GM21515 (cell line): ENCODE data around the gene JAKMIP3.
A peak's percentile ranks its signal among the peaks of the same experiment; 100 is the strongest.

Experiments
- ATAC-seq: cut with Tn5 transposase; IDR thresholded peaks from one replicate; pipeline ENCODE4 v1.9.1; 2021; ENCODE audit not compliant: unreplicated experiment

Gene JAKMIP3

GRCh38 chr10:132065491-132066105 is at the start of gene JAKMIP3:
Gene JAKMIP3 (plus strand): TSS chr10:132065946. CDS start chr10:132104809, 38,863 bp downstream.
- ATAC-seq: no peak

- ATAC-seq: no peak
Observed at GRCh38 chr10:132016514-132016913, 49.2 kb upstream of the JAKMIP3 start.

GRCh38 chr10:132018446-132018845 is 47.3 kb upstream of the JAKMIP3 start:
- no peak for ATAC-seq

- no peak for ATAC-seq
Observed at GRCh38 chr10:132019366-132019765, 46.4 kb upstream of the JAKMIP3 start.

- ATAC-seq: no peak
Observed at GRCh38 chr10:132020456-132020855, 45.3 kb upstream of the JAKMIP3 start.

- ATAC-seq: no peak
Observed at GRCh38 chr10:132021046-132021445, 44.7 kb upstream of the JAKMIP3 start.

GRCh38 chr10:132021504-132022143 is 44.1 kb upstream of the JAKMIP3 start:
- ATAC-seq: no peak

GRCh38 chr10:132022241-132022640 is 43.5 kb upstream of the JAKMIP3 start:
- ATAC-seq: no peak

- peak; percentile 90 for ATAC-seq
Observed at GRCh38 chr10:132023092-132023811, 42.5 kb upstream of the JAKMIP3 start.

- ATAC-seq: no peak
Observed at GRCh38 chr10:132027423-132027983, 38.2 kb upstream of the JAKMIP3 start.

- ATAC-seq: no peak
Observed at GRCh38 chr10:132028706-132029105, 37.0 kb upstream of the JAKMIP3 start.

- no peak for ATAC-seq
Observed at GRCh38 chr10:132030898-132031463, 34.8 kb upstream of the JAKMIP3 start.

- no peak for ATAC-seq
Observed at GRCh38 chr10:132033632-132034031, 32.1 kb upstream of the JAKMIP3 start.

- no peak for ATAC-seq
Observed at GRCh38 chr10:132035476-132035875, 30.3 kb upstream of the JAKMIP3 start.

- no peak for ATAC-seq
Observed at GRCh38 chr10:132036153-132036886, 29.4 kb upstream of the JAKMIP3 start.

- no peak for ATAC-seq
Observed at GRCh38 chr10:132036887-132037675, 28.7 kb upstream of the JAKMIP3 start.

GRCh38 chr10:132037676-132037975 is 28.1 kb upstream of the JAKMIP3 start:
- ATAC-seq: no peak

- no peak for ATAC-seq
Observed at GRCh38 chr10:132039371-132039770, 26.4 kb upstream of the JAKMIP3 start.

GRCh38 chr10:132040046-132040445 is 25.7 kb upstream of the JAKMIP3 start:
- no peak for ATAC-seq

GRCh38 chr10:132041340-132041739 is 24.4 kb upstream of the JAKMIP3 start:
- ATAC-seq: no peak
